SKM-1 treated with dmso at 0.1 percent for 144 hours (cell line): ENCODE data around the gene PSMB5.

ENCODE experiments used
- DNase-seq: peaks from one replicate; lab custom pipeline; 2025; ENCODE audit not compliant: unreplicated experiment; lab: John Stamatoyannopoulos, UW

The PSMB5 gene

GRCh38 chr14:23060536-23061260 is 26.0 kb upstream of the PSMB5 start:
- DNase-seq = no peak

DNA sequence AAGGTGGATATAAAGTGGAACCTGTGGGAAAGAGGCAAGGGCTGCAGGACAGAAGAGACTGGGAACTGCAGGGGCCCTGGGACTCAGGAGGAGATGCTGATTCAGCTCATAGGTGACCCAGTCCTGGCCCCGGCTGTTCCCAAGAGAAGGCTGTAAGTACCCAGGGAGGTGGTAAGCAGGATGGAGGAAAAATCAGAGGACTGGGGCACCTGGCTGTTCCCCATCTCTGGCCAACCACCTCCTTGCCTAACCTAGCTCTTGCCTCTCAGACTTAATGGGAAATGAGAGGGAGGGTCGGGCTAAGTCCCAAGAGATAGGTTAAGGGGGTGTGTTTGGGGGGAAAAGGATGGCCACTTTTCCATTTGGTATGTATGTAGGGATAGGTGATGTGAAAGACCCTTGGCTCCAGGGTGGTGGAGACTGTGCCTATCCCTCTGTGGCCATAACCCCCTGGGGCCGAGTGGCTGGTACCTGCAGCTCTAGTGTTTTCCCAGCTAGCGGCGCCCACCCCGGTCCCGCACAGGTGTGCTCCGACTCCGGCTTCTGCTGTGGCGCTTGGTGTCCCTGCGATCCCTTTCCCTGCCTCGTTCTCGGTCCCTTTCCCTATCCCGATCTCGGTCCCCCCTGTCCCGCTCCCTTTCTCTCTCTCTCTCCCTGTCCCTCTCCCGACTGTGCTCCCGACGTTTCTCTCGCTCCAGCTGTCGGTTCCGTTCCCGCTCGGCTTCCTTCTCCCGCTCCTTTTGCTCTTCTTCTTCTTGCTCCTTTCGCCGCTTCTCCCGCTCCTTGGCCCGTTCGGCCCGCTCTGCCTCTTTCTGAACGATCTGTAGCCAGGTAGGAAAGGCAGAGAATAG is 24.2 kb upstream of the PSMB5 start:
- DNase-seq = no peak

DNA sequence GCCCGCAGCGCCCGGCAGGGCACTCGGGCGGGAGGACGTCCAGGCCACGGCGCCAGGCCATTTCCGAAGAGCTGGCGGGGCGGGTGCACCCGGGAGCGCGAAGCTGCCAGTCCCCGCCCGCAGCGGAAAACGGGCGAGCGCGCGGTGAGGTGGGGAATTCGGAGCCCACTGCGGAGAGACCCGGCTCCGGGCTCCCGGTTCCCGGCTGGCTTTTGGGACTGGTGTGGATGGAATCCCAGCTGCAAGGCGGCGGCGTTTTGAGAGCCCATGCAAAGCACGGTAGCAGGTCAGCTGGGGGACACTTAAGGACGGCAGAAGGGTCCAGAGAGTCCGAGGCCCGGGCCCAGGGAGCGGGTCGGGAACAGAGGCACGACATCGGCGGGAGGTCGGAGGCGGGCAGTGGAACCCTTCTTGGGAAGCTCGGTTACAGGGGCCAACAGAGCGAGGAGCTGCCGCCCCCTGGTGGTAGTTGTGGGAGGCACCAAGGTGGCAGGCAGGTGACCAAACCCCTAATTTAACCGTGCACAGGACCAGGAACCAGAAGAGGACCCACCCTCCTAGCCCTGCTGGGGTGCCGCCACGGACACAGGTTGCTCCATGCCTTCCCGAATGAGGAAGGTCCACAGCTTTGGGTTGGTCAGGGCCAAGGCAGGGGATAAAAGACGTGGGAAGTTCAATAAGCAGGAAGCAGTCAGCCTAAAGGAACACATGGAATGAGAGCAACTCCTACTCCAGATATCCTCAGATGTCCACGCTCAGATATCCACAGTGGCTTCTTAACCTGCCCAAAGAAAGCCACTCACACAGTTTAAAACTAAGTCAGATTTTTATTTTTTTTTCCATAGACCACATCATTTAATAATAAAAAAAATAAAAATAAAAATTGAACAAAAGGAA is 23.3 kb upstream of the PSMB5 start:
- DNase-seq = no peak

GRCh38 chr14:23056956-23057756 is 22.5 kb upstream of the PSMB5 start, which contains the start of gene CDH24:
TSS of gene CDH24 (minus strand) at chr14:23057520. CDS start at chr14:23055733, 1,787 bp downstream.
- DNase-seq = no peak

GRCh38 chr14:23056145-23056955 is 21.6 kb upstream of the PSMB5 start:
- DNase-seq = no peak

GRCh38 chr14:23055621-23056144 is 21.0 kb upstream of the PSMB5 start:
- DNase-seq = no peak

- DNase-seq = no peak
Measured at GRCh38 chr14:23055147-23055550, 20.4 kb upstream of the PSMB5 start.

GRCh38 chr14:23054000-23054811 is 19.5 kb upstream of the PSMB5 start:
- no peak for DNase-seq

DNA sequence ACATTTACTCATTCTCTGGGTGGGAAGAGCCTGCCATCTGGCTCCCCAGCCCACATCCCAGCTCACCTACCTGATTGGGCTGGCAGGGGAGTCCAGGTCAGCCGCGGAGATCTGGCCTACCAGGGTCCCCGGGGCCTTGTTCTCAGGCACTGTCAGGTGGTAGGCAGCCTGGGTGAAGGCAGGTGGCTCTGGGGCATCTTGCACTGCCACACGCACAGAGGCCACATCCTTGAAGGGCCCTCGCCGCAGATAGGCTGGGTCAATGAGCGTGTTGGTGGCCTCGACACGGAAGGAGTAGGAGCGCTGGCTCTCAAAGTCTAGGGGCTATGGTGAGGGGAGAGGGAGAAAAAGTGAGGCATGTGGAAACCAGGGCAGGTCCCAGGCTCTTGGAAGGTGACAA is 18.7 kb upstream of the PSMB5 start:
- DNase-seq = no peak

GRCh38 chr14:23052671-23053070 is 18.0 kb upstream of the PSMB5 start:
- no peak for DNase-seq

- DNase-seq = no peak
Measured at GRCh38 chr14:23052182-23052623, 17.5 kb upstream of the PSMB5 start.

DNA sequence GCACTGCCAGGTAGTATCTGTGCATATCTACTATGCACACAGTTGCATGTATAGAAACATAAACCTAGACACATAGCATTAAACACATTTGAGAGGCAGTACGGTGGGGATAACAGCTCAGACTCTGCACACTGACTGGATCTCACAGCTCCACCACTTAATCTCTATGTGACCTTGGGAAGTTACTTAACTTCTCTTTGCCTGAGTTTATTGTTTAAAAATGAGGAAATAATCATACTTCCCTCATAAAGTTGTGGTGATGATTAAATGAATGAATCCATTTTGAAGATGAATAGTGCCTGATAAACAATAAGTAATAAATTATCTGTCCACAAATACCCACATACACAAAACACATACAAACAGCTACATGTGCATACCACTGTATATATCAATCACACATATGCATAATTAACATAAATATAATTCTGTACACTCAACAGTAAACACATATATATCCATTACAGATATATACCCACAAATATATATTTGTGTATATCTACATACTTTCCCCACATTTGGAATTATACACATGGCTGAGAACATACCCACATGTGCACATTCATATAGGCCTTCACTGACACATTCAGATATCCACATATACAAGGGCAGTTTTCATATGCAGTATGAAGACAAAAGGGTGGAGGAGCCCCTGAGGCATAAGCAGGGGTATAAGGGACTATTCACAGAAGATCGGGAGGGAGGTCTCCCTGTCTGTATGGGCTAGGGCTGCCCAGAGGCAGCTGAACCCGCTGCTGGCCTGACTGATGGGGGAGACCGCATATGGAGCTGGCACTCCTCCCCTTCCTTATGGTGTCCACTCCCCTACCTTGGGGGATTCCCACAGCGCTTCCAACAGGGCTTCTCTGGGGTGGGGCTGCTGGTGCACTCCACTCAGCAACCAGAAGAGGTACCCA is 16.7 kb upstream of the PSMB5 start:
- no peak for DNase-seq

DNA sequence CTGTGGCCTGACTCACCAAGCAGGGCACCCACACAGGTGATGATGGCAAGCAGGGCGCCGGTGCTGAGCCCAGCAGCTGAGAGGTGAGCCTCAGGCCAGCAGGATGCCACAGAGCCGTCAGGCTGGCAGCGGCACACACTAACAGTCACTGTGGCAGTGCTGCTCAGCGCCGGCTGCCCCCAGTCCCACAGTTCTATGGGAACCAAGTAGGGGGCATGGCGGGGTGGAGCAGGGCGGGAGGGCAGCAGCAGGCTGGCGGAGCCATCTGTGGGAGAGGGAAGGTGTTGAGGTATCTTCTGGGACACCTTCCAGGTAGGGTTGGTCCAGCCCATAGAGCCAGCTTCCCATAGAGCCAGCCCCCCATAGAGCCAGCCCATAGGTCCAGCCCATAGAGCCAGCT is 14.3 kb upstream of the PSMB5 start:
- no peak for DNase-seq

DNA sequence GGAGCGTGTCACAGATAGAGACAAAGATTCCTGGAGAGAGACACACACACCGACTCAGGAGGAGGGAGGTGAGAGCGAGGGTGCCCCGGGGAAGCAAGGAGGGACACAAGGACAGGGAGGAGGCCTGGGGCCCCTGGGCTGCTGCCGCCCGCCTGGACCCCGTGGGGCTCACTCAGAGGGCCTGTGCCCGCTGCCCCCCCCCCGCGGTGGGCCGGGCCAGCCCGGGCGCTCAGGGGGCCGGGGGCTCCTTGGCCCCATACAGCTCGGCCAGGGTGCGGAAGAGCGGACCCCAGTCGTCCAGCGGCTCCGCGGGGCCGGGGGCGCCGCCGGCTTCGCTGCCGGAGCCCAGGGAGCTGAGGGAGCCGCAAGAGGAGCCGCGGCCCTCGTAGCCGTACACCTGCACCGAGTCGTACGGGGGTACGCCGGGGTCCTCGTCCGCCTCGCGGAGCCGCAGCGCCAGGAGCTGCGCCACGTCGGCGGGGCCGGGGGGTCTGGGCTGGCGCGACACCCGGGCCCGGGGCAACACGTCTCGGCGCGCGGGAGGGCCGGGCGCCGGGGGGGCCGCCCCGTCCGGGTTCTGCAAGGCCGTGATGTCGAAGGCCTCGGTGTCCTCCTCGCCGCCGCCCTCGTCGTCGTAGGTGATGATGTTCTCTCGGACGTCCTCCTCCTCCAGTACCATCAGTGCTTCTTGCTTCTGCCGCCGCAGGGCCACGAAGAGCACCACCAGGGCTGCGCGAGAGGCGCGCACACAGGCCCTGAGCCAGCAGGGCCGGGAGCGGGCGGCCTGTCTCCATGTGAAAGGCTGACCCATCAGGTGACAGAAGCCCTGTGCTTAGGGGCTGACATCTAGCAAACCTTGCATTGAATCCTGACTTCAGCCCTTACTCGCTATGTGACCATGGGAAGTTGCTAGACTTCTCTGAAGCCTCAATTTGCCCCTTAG is 13.3 kb upstream of the PSMB5 start:
- DNase-seq = no peak

- DNase-seq = no peak
Measured at GRCh38 chr14:23047034-23047634, 12.4 kb upstream of the PSMB5 start.
